OCI-LY3 (cell line): ENCODE measurements around the gene CCSER1.
"Not testable (repeated sequence)": the region's sequence is repeated elsewhere in the genome, so short reads cannot be mapped to it uniquely, and the experiment has no call there.

Source experiments
- H2AFZ ChIP-seq: fragments of 200-600, 300-600 bp; shearing (Covaris generic); 2 replicates; pipeline ENCODE4 v1.6.0; 2014; ENCODE audit warnings: antibody characterized with exemption, low read depth, low read length
- H3K27ac ChIP-seq: fragments of 200-600, 300-600 bp; sonication (generic); 2 replicates; pipeline ENCODE4 v1.5.1; 2014; ENCODE audit warnings: mild to moderate bottlenecking, low read length, moderate library complexity, mixed read lengths
- H3K27me3 ChIP-seq: fragments of 200-600, 300-600 bp; sonication (generic); 2 replicates; pipeline ENCODE4 v1.6.1; 2014; ENCODE audit warnings: low read depth, low read length, mixed read lengths
- H3K36me3 ChIP-seq: fragments of 200-600, 300-600 bp; sonication (generic); replicated peaks from 2 replicates; pipeline ENCODE3; 2014; ENCODE audit warnings: low read depth, low read length, mixed read lengths
- H3K4me1 ChIP-seq: fragments of 300-600, 200-600 bp; sonication (generic); 2 replicates; pipeline ENCODE4 v1.6.1; 2014; ENCODE audit warnings: low read length, mixed read lengths
- H3K4me2 ChIP-seq: fragments of 200-600, 300-600 bp; sonication (generic); 2 replicates; pipeline ENCODE4 v1.6.1; 2014; ENCODE audit warnings: low read length, mixed read lengths
- H3K4me3 ChIP-seq: fragments of 300-600, 200-600 bp; sonication (generic); 2 replicates; pipeline ENCODE4 v1.5.1; 2014; ENCODE audit warnings: antibody characterized with exemption, mild to moderate bottlenecking, low read length, moderate library complexity
- H3K79me2 ChIP-seq: fragments of 300-600, 200-600 bp; shearing (Covaris generic); 2 replicates; pipeline ENCODE4 v1.6.1; 2014; ENCODE audit warnings: mild to moderate bottlenecking, low read length, mixed read lengths
- H3K9ac ChIP-seq: fragments of 300-600, 200-600 bp; shearing (Covaris generic); 2 replicates; pipeline ENCODE4 v1.6.0; 2014; ENCODE audit warnings: mild to moderate bottlenecking, low read length, moderate library complexity
- H3K9me3 ChIP-seq: fragments of 200-600, 300-600 bp; shearing (Covaris generic); 2 replicates; pipeline ENCODE4 v1.6.1; 2014; ENCODE audit warnings: low read length, mixed read lengths; ENCODE audit not compliant: insufficient read depth
- H4K20me1 ChIP-seq: fragments of 200-600, 300-600 bp; sonication (generic); 2 replicates; pipeline ENCODE4 v1.6.1; 2016; ENCODE audit warnings: low read length, mixed read lengths; ENCODE audit not compliant: insufficient read depth
- CTCF ChIP-seq: fragments of 200-600, 300-600 bp; sonication (generic); IDR thresholded peaks from 2 replicates; pipeline ENCODE4 v1.5.1; 2014; ENCODE audit warnings: antibody characterized with exemption, low read length, low read depth
- EZH2phosphoT487 ChIP-seq: fragments of 200-600 bp; shearing (Covaris generic); IDR thresholded peaks from 2 replicates; pipeline ENCODE4 v1.6.1; 2018; ENCODE audit warnings: antibody characterized with exemption, mixed run types, low read depth

The CCSER1 gene

GRCh38 chr4:90670183-90670582, 543.0 kb downstream of the CCSER1 start:
- H3K4me3 ChIP-seq: no peak overlapping the region
- H2AFZ ChIP-seq: 0 out of 2 replicates have a peak overlapping the region, but pooled peaks have one; percentile 14
- H3K4me2 ChIP-seq: peak overlapping the region; percentile 43
- H3K4me1 ChIP-seq: peaks cover 14% of the 10 kb centered on the region
- H3K36me3 ChIP-seq: peaks cover 5% of the 10 kb centered on the region
- H4K20me1 ChIP-seq: no peaks in the 10 kb centered on the region
- H3K27me3 ChIP-seq: no peaks in the 10 kb centered on the region
- TF ChIP-seq CTCF (no peak), EZH2phosphoT487 (no peak)
- H3K9ac ChIP-seq: no peak overlapping the region
- peaks cover 9% of the 10 kb centered on the region; the same call in 1 of the 2 replicates for H3K9me3 ChIP-seq
- no peaks in the 10 kb centered on the region for H3K79me2 ChIP-seq
- H3K27ac ChIP-seq: peak overlapping the region; percentile 29; the same call in 1 of the 2 replicates

GRCh38 chr4:90689739-90690138, 562.5 kb downstream of the CCSER1 start:
- TF ChIP-seq CTCF (no peak), EZH2phosphoT487 (no peak)
- no peak overlapping the region for H3K27ac ChIP-seq
- no peak overlapping the region for H3K9ac ChIP-seq
- 0 out of 2 replicates have a peak overlapping the region, but pooled peaks have one; percentile 48 for H2AFZ ChIP-seq
- no peaks in the 10 kb centered on the region for H3K27me3 ChIP-seq
- H3K36me3 ChIP-seq: no peaks in the 10 kb centered on the region
- H4K20me1 ChIP-seq: no peaks in the 10 kb centered on the region
- peaks cover 4% of the 10 kb centered on the region; the same call in 1 of the 2 replicates for H3K4me1 ChIP-seq
- H3K4me2 ChIP-seq: no peak overlapping the region
- H3K9me3 ChIP-seq: no peaks in the 10 kb centered on the region
- no peak overlapping the region for H3K4me3 ChIP-seq
- no peaks in the 10 kb centered on the region for H3K79me2 ChIP-seq

GRCh38 chr4:90695411-90695810, 568.2 kb downstream of the CCSER1 start:
- Histone ChIP-seq H3K4me3 (no peak overlapping the region), H4K20me1 (no peaks in the 10 kb centered on the region), H2AFZ (no peak overlapping the region), H3K9me3 (no peaks in the 10 kb centered on the region), H3K4me1 (peaks cover 4% of the 10 kb centered on the region; the same call in 1 of the 2 replicates), H3K27me3 (no peaks in the 10 kb centered on the region), H3K27ac (no peak overlapping the region), H3K79me2 (no peaks in the 10 kb centered on the region), H3K9ac (no peak overlapping the region), H3K36me3 (no peaks in the 10 kb centered on the region), H3K4me2 (no peak overlapping the region)
- TF ChIP-seq CTCF: no peak

DNA sequence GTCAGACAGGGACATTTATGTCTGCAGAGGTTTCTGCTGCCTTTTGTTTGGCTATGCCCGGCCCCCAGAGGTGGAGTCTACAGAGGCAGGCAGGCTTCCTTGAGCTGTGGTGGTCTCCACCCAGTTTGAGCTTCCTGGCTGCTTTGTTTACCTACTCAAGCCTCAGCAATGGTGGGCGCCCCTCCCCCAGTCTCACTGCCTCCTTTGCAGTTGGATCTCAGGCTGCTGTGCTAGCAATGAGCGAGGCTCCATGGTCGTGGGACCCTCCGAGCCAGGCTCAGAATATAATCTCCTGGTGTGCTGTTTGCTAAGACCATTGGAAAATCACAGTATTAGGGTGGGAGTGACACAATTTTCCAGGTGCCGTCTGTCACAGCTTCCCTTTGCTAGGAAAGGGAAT, 578.3 kb downstream of the CCSER1 start:
- H3K9ac ChIP-seq, H3K4me1 ChIP-seq, H3K4me2 ChIP-seq, H4K20me1 ChIP-seq, H3K79me2 ChIP-seq, H3K9me3 ChIP-seq, H2AFZ ChIP-seq, H3K36me3 ChIP-seq, H3K27ac ChIP-seq, H3K4me3 ChIP-seq, H3K27me3 ChIP-seq: not testable (repeated sequence)

DNA sequence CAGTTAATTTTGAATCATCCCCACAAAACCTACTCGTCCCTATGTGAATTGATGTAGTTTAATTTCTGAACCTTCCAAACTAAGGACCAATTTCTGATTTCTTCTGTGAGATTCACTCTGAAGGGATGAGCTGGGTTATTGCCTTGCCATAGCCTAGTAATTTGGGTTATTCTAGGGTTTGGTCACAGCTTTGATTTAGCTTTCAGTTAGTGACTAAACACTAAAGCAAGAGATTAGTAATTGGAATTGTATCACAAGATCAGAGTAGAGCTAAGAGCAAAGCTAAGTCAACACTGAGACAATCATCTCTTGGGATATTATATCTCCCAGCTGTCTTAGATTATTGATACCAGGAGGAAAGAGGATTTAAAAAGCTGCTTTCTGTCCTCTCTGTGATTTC, 588.0 kb downstream of the CCSER1 start:
- peak overlapping the region; percentile 52; the same call in 1 of the 2 replicates for H2AFZ ChIP-seq
- peak overlapping the region; percentile 47 for H3K4me2 ChIP-seq
- H3K79me2 ChIP-seq: no peaks in the 10 kb centered on the region
- no peak overlapping the region for H3K4me3 ChIP-seq
- H3K27me3 ChIP-seq: no peaks in the 10 kb centered on the region
- no peaks in the 10 kb centered on the region for H3K36me3 ChIP-seq
- no peaks in the 10 kb centered on the region for H4K20me1 ChIP-seq
- peak overlapping the region; percentile 30; the same call in 1 of the 2 replicates for H3K27ac ChIP-seq
- TF ChIP-seq CTCF (no peak), EZH2phosphoT487 (no peak)
- no peaks in the 10 kb centered on the region for H3K9me3 ChIP-seq
- no peak overlapping the region for H3K9ac ChIP-seq
- peaks cover 9% of the 10 kb centered on the region for H3K4me1 ChIP-seq
